NT2/D1 (cell line): ENCODE data around the gene PPTC7.

Experiments
- SUZ12 ChIP-seq: IDR thresholded peaks from 2 replicates; pipeline ENCODE4 v1.6.1; 2011; ENCODE audit not compliant: insufficient read length, insufficient read depth; ENCODE audit errors: extremely low read depth
- YY1 ChIP-seq: IDR thresholded peaks from 2 replicates; pipeline ENCODE4 v1.6.1; 2011; ENCODE audit not compliant: insufficient read length, insufficient read depth
- ZNF274 ChIP-seq: IDR thresholded peaks from 2 replicates; pipeline ENCODE4 v1.6.1; 2011; ENCODE audit warnings: mild to moderate bottlenecking, low read depth, low read length

GRCh38 chr12:110554184-110554583 lies 28.9 kb downstream of the PPTC7 start:
- TF ChIP-seq YY1 (no peak), SUZ12 (no peak), ZNF274 (no peak)
